DMS53 treated with DMSO at 0.1 percent for 48 hours (cell line): ENCODE results near the gene SLC5A6.

Experiments used
- DNase-seq: peaks from one replicate; lab custom pipeline; 2025; ENCODE audit not compliant: unreplicated experiment; lab: John Stamatoyannopoulos, UW

Gene SLC5A6

DNA sequence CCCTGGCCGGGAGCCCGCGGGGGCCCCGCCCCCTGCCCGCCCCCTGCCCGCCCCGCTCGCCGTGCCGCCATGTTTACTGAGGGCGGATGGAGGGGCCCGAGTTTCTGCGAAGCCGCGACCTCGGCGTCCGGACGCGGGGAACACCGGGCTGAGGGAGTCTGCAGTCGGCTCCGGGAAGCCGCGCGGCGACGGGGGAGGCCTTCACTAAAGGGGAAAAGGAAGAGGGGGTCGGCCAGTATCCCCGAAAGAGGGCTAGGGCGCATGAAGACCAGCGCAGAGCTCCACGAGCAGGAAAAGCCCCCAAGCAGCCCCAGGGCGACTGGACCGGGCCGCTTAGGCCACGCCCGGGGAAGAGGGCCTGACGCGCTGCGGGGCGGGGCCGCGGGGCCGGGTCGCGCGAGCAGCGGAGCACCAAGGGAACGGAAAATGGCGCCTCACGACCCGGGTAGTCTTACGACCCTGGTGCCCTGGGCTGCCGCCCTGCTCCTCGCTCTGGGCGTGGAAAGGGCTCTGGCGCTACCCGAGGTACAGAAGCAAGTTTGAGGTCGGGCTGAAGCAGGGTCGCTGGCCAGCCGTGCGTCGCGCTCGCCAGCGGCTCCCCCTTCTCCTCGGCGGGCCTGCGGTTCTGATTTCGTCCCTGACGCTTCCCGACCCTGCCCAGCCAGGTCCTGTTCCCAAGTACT lies at the start of gene SLC5A6, which contains the start of gene ATRAID:
TSS of gene SLC5A6 (minus strand) at position 326 of the 683 bp plus-strand sequence. CDS start 4,618 bp downstream, outside the sequence.
TSS of gene ATRAID (plus strand) at position 99 of the 683 bp plus-strand sequence. CDS start at position 427, 328 bp downstream.
- peak; percentile 68 for DNase-seq

- no peak for DNase-seq
Measured at GRCh38 chr2:27261241-27261925, 49.3 kb upstream of the SLC5A6 start.

DNA sequence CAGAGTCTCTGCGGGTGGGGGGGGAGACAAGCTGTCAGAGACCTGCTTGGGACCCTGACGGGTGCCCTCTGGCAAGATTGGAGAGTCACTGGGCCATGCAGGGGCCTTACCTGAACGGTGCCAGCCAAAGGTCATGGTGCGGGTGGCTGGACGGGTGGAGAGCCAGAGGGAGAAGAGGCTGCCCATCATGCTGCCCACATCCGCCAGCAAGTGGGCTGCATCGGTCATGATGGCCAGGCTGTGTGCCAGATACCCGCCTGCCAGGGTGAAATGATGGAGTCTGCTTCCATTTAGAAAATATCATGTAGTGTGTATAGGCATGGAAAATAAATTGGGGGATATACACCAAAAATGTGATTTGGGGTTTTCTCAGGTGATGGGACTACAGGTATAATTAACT lies 46.0 kb upstream of the SLC5A6 start:
- no peak for DNase-seq

DNA sequence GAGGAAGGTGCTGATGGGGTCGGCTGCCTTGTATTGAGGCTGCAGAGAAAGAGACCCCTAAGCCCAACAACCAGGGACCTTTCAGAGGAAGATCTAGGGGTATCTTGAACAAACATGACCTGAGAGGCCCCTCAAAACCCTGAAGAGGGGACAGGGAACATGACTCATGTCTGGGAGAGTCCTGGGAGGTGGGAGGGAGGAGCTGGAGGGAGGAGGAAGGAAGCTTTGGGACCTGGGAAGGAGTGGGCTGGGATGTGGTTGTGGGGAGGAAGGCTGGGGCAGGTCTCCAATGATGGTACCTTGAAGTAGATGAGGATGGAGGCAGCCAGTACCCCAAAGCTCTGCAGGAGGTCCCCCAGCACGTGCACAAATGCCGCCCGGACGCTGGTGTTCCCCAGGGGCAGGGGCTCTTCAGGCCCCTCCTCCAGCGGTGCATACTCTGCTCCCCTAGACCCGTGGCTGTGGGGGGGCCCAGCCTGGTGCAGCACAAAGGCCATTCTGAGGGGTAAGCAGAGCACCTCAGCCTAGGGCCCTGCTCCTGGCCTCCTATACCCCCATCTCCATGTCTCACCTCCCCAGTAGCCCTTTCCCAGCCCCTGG lies 44.9 kb upstream of the SLC5A6 start:
- no peak for DNase-seq

GRCh38 chr2:27255660-27256059 lies 43.6 kb upstream of the SLC5A6 start:
- DNase-seq = no peak

DNA sequence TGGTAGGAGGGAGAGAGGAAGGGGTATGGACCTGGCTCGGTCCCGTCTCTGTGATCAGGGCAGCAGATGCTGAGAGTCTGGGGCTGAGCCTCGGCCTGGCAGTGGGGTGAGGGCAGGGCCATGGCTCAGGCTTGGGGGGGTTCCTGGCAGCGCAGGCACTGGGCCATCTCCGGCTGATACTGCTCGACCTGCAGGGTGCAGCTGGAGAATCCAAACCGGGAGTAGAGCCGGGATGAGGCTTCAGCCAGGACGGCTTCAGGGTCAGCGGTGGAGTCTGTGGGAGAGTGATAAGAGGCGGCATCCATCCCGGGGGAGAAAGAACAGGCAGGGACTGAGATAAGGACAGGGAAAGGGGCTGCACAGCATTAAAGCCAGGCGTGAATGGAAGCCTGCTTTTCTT lies 43.1 kb upstream of the SLC5A6 start:
- no peak for DNase-seq

DNA sequence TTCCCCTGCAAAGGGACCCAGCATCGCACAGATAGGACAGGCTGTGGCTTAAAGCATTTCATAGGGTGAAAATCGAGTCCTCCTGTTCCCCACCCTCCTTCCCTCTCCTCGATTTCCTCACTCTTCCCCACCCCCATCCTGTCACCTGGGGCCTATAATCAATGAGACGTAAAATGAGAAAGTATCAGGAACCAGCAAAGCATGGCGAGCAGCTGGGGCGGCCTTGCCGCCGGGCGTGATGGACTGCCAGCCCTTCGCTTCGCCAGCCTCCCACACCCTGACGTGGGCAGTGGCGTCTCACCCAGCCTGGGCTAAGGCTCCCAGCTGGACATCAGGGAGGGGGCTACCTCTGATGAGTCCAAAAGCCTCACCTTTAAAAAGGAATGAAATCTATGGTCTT lies 39.7 kb upstream of the SLC5A6 start:
- no peak for DNase-seq

DNA sequence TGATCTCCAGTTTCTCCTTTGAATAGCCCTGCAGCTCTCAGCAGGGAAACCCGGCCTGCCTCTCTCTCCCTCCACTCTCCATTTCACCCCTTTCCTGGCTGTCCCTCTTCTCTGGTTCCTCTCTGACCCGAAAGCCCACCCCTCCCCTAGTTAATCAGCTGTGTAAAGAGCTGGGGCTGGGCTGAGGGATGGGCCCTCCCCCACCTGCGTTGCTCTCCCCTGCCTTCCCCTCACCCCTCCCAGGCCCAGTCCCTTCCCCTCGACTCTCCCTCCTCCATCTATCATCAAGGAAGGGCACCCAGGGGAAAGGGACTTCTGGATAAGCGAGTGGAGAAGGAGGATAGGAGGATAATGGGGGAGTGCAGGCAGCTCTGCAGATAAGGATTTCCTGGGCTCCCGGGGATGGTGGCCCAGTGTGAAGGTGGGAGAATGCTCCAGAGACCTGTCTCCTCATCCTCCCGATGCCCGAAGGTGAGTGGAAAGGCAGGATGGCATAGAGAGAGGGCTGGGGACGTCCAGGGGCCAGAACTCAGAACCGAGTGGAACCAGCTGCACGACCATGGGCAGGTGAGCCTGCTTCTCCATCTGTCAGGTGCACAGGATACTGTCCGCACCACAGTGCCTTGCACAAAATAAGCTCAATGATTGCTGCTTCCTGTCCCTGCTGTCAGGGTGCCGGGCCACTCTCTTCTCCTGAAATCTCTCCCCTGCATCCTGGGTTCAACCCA lies 38.7 kb upstream of the SLC5A6 start:
- DNase-seq = no peak

- peak; percentile 12 for DNase-seq
Measured at GRCh38 chr2:27249891-27250651, 38.0 kb upstream of the SLC5A6 start.

DNA sequence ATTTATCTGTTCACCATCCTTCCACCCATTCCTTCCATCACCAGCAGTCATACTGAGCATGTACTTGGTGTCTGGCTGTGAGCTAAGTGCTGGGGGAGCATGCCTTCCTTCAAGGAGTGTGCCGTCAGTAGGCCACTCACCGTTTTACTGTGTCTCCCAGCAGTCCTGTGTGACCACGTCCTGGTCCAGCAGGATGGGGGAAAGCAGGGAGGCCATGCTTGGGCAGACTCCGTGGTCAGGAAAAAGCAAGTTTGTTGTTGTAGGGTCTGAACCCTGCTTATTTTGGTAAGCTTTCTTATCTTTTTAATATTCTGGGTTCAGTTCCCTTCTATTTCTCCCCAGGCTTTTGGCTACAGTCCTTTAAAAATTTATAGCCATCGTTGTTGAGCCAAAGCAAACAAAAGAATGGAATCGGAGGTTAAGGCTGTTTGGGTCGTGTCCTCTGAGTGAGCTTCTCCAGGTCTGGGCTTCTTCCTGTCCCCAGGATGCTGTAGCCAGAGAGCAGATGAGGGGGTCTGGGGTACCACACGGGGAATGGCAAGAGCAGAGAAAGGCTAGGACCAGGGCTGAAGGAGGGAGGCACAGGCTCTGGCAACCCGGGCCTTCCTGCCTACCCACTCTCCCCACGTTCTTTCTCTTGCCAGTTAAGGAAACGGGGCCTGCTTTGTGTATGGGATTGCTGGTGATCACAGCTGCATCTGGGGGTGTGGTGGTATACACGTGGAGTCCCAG lies 37.3 kb upstream of the SLC5A6 start:
- DNase-seq = no peak

GRCh38 chr2:27247893-27248292 lies 35.8 kb upstream of the SLC5A6 start:
- DNase-seq = no peak

DNA sequence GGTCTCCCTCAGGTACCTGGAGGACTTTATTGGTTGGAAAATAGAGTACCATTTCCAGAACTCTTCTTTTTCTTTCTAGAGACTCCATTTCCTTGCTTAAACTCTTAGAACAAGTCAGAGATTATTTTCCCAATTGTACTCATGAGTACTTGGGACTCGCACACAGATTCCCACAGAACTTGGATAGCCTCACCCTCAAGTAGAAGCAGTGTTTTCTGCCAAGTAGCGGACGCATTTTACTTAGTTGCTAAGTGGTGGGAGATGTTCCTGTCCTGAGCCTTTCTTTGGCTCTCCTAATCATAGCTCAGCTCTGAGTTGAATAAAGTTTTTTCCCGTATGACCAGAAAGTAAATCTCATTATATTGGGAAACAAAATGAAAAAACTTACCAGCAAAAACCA lies 33.6 kb upstream of the SLC5A6 start:
- DNase-seq = no peak

GRCh38 chr2:27245116-27245515 lies 33.0 kb upstream of the SLC5A6 start:
- DNase-seq = no peak

DNA sequence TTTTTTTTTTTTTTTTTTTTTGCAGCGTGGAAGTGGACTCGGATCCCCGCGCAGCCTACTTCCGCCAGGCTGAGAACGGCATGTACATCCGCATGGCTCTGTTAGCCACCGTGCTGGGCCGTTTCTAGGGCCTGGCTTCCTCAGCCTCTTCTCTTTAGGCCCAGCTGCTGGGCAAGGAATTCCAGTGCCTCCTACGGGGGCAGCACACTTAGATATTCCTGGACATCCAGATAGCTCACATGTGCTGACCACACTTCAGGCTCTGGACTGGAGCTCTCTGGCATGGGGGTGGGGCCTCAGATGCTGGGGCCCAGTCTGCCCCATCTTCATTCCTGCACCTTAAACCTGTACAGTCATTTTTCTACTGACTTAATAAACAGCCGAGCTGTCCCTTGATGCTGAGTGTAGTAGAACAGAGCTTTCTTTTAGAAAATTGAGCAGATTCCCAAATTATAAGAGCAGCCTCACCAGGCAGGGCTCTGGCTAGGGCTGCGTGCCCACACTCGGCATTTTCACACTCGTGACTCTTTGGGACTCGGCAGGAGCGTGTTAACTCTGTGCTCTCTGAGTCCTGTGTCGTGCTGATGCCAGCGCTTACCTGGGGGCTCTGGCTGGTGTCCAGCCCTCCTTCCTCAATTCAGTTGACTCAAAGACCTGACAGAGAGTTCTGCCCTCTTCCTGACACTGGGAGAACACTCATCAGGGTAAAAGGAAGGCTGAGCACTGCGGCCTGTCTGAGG lies 31.5 kb upstream of the SLC5A6 start:
- DNase-seq = no peak

DNA sequence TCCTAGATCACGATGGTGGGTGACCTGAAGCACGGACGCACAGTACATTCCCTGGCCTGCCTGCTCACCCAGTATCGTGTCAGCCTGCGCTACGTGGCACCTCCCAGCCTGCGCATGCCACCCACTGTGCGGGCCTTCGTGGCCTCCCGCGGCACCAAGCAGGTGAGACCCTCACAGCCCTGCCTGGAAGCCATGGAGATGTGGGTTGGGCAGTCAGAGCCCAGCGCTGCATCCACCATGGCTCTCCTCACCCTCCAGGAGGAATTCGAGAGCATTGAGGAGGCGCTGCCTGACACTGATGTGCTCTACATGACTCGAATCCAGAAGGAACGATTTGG lies 30.5 kb upstream of the SLC5A6 start:
- no peak for DNase-seq

GRCh38 chr2:27241761-27242613 lies 29.9 kb upstream of the SLC5A6 start:
- no peak for DNase-seq

- DNase-seq = no peak
Measured at GRCh38 chr2:27240406-27240805, 28.3 kb upstream of the SLC5A6 start.

- no peak for DNase-seq
Measured at GRCh38 chr2:27238976-27239375, 26.9 kb upstream of the SLC5A6 start.
